Measurements from ENCODE around the gene GRAMD1A. TPM values are rescaled to one million over a fixed set of nuclear protein-coding genes. Genes with fewer than 3 reads are reported as not detected.

The GRAMD1A gene
- polyA plus RNA-seq, 1 experiment, result 74.9 TPM

- no peaks in the 10 kb centered on the region for H3K36me3 ChIP-seq (ENCODE audit: control insufficient read depth, insufficient read depth, low read length)
- no peak for TF ChIP-seq CTCF (IDR thresholded peaks at IDR 0.05; ENCODE audit: insufficient read depth, low read depth, low read length)
- ChIA-PET POLR2A (no interaction called here), CTCF (interaction anchor here (1.0 to 4.4 kb wide), 4 partner anchors 10 to 37 kb away, joined by 3 to 36 read pairs (median 4); no protein-coding TSS in a partner anchor)
- no peak overlapping the region for H3K4me3 ChIP-seq (ENCODE audit: low read depth, low read length)
- peaks cover 8% of the 10 kb centered on the region for H3K27me3 ChIP-seq (ENCODE audit: control insufficient read depth, insufficient read depth, low read length)
- no peak for DNase-seq (ENCODE audit: low read depth)
Observed at GRCh38 chr19:35054626-35055025, 54.5 kb downstream of the GRAMD1A start.

- Histone ChIP-seq H3K4me3 (ENCODE audit: low read depth, low read length) (no peak overlapping the region), H3K27me3 (ENCODE audit: control insufficient read depth, insufficient read depth, low read length) (peaks cover 8% of the 10 kb centered on the region), H3K36me3 (ENCODE audit: control insufficient read depth, insufficient read depth, low read length) (no peaks in the 10 kb centered on the region)
- POLR2A ChIA-PET, result no interaction called here
- CTCF ChIA-PET, result interaction anchor here (1.4 to 4.4 kb wide), 2 partner anchors 9 to 11 kb away, joined by 3 to 36 read pairs; no protein-coding TSS in a partner anchor
- TF ChIP-seq CTCF (IDR thresholded peaks at IDR 0.05; ENCODE audit: insufficient read depth, low read depth, low read length), result no peak
- DNase-seq (ENCODE audit: low read depth), result no peak
Observed at GRCh38 chr19:35055715-35056179, 55.6 kb downstream of the GRAMD1A start.

GRCh38 chr19:35056513-35057063, 56.5 kb downstream of the GRAMD1A start:
- Histone ChIP-seq H3K4me3 (ENCODE audit: low read depth, low read length) (no peak overlapping the region), H3K36me3 (ENCODE audit: control insufficient read depth, insufficient read depth, low read length) (no peaks in the 10 kb centered on the region), H3K27me3 (ENCODE audit: control insufficient read depth, insufficient read depth, low read length) (peaks cover 8% of the 10 kb centered on the region)
- no peak for DNase-seq (ENCODE audit: low read depth)
- ChIA-PET CTCF (interaction anchor here (0.7 to 4.4 kb wide), 3 partner anchors 10 to 634 kb away, joined by 4 to 36 read pairs (median 5); no protein-coding TSS in a partner anchor), POLR2A (no interaction called here)
- no peak for TF ChIP-seq CTCF (IDR thresholded peaks at IDR 0.05; ENCODE audit: insufficient read depth, low read depth, low read length)

- Histone ChIP-seq H3K27me3 (ENCODE audit: control insufficient read depth, insufficient read depth, low read length) (peaks cover 8% of the 10 kb centered on the region), H3K4me3 (ENCODE audit: low read depth, low read length) (no peak overlapping the region), H3K36me3 (ENCODE audit: control insufficient read depth, insufficient read depth, low read length) (no peaks in the 10 kb centered on the region)
- ChIA-PET CTCF (interaction anchor here (0.8 to 2.6 kb wide), 4 partner anchors 9 to 78 kb away, joined by 3 to 15 read pairs (median 8); no protein-coding TSS in a partner anchor), POLR2A (no interaction called here)
- DNase-seq (ENCODE audit: low read depth), result no peak
- TF ChIP-seq CTCF (IDR thresholded peaks at IDR 0.05; ENCODE audit: insufficient read depth, low read depth, low read length), result no peak
Observed at GRCh38 chr19:35058370-35058769, 58.2 kb downstream of the GRAMD1A start.

GRCh38 chr19:35059006-35059798, 59.1 kb downstream of the GRAMD1A start:
- H3K27me3 ChIP-seq (ENCODE audit: control insufficient read depth, insufficient read depth, low read length), result peaks cover 8% of the 10 kb centered on the region
- no peak for DNase-seq (ENCODE audit: low read depth)
- CTCF ChIA-PET, result interaction anchor here (0.8 to 2.6 kb wide), 5 partner anchors 8 to 77 kb away, joined by 3 to 15 read pairs (median 4); no protein-coding TSS in a partner anchor
- no peak for TF ChIP-seq CTCF (IDR thresholded peaks at IDR 0.05; ENCODE audit: insufficient read depth, low read depth, low read length)
- H3K36me3 ChIP-seq (ENCODE audit: control insufficient read depth, insufficient read depth, low read length), result no peaks in the 10 kb centered on the region
- H3K4me3 ChIP-seq (ENCODE audit: low read depth, low read length), result no peak overlapping the region
- POLR2A ChIA-PET, result no interaction called here

Data from BJ (cell line).